ENCODE measurements around the gene SMCO2.

SMCO2 gene

GRCh38 chr12:27455589-27455988 is 9.1 kb downstream of the SMCO2 start:
- no peak for FAIRE-seq

- no peak for FAIRE-seq
Observed at GRCh38 chr12:27456618-27457017, 10.1 kb downstream of the SMCO2 start.

- no peak for FAIRE-seq
Observed at GRCh38 chr12:27460471-27460978, 14.0 kb downstream of the SMCO2 start.

GRCh38 chr12:27462151-27462694 is 15.7 kb downstream of the SMCO2 start:
- FAIRE-seq, result no peak

GRCh38 chr12:27462851-27463250 is 16.3 kb downstream of the SMCO2 start:
- no peak for FAIRE-seq

DNA sequence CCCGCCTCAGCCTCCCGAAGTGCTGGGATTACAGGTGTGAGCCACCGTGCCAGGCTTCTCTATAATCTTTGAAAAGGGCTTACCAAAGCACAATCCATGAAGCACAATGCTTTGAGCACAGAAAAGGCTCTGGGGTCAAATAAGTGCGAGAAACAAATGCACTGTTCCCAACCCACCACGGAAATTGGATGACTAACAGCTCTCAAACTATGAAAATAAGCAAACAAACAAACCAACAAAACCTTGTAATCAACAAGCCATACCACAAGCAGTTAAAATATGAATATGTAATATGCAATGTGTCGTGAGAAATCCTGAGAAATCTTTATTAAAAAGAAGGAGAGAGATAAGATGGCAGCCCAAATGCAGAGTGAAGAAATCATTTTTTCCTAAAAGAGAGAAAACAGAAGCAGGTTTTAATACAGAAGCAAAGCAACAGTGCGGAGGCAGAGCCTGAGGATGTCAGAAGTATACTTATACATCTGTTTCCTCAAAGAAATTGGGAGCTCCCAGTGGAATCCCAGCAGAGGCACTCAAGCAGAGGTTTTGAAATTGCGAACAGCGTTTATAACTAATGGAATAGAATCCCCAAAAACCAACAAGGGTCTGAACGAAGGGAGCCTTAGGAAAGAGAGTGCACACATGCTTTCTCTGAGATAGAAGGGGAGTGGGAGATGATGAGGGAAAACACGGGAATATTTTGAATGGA is 17.1 kb downstream of the SMCO2 start:
- FAIRE-seq, result no peak

- no peak for FAIRE-seq
Observed at GRCh38 chr12:27464220-27464554, 17.7 kb downstream of the SMCO2 start.

GRCh38 chr12:27467641-27468040 is 21.1 kb downstream of the SMCO2 start:
- FAIRE-seq, result no peak

DNA sequence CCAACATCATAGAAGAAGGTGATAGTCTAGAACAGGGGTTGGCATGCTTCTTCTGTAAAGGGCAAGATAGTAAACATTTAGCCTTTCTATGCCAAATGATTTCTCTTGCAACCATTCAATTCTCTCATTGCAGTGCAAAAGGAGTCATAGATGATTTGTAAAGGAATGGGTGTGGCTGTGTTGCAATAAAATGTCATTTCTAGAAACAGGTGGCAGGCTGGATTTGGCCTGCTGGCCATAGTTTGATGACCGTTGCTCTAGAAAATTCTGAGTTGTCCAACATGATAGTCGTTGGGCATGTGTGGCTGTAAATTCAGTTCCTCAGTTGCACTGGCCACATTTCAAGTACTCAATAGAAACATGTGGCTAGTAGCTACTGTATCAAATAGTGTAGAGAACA is 21.7 kb downstream of the SMCO2 start:
- no peak for FAIRE-seq

DNA sequence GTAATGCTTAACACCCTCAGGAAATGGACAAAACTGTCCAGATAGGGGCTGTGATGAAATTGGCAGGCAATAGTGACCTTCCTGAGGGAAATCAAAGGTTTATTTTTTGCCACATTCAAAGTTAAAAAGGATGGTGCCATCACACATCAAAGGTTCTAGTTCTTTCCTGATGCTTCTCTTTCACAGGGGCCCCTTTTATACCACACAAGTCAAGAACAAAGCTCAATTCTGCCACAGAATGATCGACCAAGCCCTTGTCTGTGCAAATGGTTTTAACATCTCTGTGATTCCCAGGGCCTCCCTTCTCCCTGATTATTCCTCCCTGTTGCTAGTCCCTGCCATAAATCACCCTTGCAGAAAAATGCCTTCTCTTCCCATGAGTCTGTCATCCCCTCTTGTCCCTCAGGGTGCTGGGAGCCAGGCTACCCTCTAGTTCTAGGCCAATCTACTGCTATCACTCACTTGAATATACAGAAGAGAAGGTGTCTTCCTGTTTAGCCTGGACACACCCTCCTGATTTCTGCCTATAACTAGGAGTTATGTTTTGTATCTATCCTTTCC is 22.7 kb downstream of the SMCO2 start:
- FAIRE-seq, result no peak

- FAIRE-seq, result no peak
Observed at GRCh38 chr12:27472604-27473003, 26.1 kb downstream of the SMCO2 start.

DNA sequence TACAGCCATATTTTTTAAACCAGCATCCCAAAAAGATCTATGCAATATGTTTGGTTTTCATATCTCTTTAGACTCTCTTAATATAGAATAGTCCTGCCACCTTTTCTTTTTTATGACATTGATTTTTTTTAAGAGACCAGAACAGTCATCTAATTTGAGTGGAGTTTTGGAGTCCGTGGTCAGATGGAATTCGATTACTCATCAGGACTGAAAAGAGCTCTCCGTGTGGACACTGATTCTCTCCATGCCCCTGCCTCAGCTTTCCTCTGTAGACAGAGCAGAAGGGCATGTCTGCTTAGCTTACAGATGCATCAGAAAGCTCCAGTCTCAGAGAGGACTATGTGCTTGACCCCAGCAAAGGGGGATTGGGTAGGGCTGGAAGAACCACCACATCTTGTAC is 27.8 kb downstream of the SMCO2 start:
- no peak for FAIRE-seq

DNA sequence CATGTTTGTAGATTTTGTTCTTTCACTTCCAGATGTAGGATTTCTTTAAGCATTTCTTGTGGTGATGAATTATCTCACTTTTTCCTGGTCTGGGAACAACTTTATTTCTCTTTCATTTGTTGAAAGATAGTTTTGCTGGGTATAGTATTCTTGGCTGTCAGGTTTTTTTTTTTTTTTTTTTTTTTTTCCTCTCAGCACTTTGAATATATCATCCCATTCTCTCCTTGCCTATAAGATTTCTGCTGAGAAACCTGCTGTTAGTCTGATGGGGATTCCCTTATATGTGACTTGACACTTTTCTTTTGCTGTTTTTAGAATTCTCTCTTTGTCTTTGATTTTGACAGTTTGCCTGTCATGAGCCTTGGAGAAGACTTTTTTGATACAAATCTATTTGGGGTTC is 30.5 kb downstream of the SMCO2 start:
- FAIRE-seq, result no peak

- no peak for FAIRE-seq
Observed at GRCh38 chr12:27478949-27479348, 32.4 kb downstream of the SMCO2 start.

DNA sequence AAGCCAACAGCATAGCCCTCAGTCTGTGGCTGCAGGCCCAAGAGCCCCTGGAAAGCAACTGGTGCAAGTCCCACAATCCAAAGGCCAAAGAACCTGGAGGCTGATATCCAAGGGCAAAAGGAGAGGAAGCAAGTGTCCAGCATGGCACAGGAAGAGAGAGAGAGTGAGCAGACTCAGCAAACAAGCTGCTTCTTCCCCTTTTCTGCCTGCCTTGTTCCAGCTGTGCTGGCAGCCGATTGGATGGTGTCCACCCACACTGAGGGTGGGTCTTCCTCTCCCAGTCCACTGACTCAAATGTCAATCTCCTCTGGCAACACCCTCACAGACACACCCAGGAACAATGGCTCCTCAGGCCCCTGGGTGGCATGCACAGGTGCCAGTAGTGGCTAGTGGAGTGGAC is 33.5 kb downstream of the SMCO2 start:
- FAIRE-seq, result no peak

GRCh38 chr12:27486961-27487360 is 40.4 kb downstream of the SMCO2 start:
- no peak for FAIRE-seq

DNA sequence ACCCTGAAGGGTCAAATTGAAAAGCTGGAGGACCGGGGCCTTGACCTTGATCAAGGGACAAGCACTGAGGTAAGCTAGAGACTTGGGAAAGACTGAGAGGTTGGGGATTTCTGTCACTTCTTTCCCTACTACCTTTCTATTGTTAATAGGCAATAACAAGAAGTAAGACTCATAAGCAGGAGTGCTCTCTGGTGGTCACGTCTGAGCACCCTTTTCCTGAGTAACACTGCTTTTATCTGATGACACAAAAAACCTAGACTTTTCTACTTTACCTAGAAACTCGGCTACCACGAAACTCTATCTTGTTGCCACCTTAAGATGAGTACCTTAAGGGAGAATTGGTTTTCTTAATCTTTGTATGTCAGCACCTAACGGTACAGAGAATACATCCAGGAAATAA is 41.9 kb downstream of the SMCO2 start:
- no peak for FAIRE-seq

- no peak for FAIRE-seq
Observed at GRCh38 chr12:27491226-27491625, 44.7 kb downstream of the SMCO2 start.

DNA sequence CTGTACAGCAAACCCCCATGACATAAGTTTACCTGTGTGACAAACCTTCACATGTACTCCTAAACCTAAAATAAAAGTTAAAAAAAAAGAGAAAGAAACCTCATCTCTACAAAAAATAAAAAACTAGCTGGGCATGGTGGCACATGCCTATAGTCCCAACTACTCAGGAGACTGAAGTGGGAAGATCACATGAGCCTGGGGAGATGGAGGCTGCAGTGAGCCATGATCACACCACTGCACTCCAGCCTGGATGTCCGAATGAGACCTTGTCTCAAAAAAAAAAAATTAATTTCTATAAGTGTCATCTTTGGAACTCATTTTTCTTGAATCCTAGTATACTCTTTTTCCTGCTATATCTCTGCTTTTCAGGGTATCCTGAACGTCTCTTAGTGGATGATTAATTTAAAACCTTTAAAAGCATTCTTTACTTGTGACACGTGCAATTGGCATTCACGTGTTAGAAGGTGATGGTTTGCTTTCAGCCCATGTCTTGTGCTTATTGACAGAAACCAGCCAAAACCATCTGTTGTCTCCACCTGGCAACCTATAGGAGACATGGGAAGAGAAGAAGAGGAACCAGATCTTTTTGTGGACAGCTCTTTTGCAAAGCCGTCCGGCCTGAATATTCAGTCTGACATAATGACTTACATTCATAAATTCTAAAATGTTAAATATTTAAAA is 46.9 kb downstream of the SMCO2 start:
- FAIRE-seq, result no peak

GRCh38 chr12:27497446-27497845 is 50.9 kb downstream of the SMCO2 start:
- FAIRE-seq, result no peak

DNA sequence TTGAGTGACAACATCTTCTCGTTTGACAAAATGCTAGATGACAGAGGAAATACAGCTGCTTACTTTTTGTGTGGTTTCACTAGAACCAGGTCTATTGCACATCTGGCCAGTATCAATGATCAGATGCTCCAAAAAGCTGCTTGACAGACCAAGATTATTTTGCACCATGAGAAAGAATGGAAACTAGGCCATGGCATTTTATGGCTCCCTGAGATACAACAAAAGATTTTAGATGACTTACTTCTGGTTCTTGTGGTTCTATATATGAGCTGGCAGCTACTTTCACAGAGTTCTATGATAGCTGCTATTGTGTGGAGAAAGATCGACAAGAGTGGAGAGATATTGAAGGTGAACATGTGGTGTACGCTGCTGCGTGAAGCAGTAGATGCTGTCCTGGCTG is 51.6 kb downstream of the SMCO2 start:
- no peak for FAIRE-seq

DNA sequence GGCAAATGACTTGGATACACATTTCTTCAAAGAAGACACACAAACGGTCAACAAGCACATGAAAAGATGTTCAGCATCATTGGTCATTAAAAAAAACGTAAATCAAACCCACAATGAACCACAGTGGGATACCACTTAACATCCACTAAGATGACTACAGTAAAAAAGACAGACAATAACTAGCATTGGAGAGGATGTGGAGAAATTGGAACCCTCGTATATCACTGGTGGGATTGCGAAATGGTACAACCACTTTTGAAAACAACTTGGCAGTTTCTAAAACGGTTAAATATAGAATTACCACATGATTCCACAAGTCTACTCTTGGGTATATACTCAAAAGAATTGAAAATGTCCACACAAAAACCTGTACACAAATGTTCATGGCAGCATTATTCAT is 52.2 kb downstream of the SMCO2 start:
- FAIRE-seq, result no peak

- FAIRE-seq, result no peak
Observed at GRCh38 chr12:27499377-27499776, 52.8 kb downstream of the SMCO2 start.

DNA sequence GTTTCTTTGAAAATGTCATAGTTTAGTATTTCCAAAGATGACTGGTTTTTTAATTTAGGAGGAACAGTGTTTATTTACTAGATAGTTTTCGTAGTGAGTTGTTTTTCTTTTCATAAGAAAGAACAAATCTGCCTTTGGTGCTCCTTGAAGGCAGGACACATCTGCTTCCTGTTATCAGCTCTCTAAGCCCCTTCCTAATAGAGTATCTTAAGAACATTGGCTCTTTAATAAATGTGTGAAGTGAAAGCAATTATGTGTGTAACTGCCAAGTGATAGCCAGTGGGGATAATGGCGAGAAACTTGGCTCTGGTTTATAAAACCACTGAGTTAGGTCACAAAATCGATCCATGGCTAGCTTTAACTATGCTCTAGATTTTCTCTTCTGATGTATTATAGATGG is 54.0 kb downstream of the SMCO2 start:
- no peak for FAIRE-seq
